ENCODE results near the gene ARHGEF4. TPM values are rescaled to one million over a fixed set of nuclear protein-coding genes. Genes with fewer than 3 reads are reported as not detected.

Gene ARHGEF4
- total RNA-seq, 1 experiment from 2014 or later: 26.6 TPM

DNA sequence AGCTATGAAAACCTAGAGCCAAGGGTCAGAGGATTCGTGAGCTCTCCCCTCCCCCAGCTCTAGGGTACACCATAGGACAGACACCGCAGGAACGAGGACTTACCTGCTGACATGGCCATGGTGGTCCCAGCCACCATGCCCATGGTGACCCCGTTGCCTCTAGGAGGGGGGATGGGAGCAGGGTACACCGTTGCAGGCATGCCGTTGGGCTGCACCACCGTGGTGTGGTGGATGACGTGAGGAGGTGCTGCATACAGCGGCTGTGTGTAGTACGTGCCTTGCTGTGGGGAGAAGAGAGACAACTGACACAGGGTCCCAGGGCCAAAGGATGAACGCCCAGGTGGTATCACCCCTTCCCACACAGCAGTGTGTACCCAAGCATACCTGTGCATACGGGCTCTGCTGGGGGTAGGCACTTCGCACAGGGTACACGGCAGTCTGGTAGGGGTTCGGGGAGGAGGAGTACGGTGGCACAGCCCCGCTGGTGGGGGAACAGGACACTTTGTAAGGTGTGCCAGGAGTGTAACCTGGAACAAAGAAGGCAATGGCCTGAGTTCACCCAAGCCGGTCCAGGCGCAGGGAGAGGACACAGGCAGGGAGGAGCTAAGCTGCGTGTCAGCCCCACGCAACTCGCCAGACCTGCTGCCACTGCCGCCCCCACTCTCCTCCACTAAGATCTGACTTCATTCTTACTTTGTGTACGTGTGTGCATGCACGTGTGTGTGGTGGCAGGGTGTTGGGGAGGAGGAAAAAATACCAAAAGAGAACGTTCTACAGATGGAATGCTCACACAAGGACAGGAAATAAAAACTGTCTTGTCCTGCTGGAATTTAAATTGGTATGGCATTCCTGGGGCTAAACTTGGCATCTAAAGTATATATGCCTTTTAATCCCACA, 218.7 kb downstream of the ARHGEF4 start:
- H3K4me2 ChIP-seq (ENCODE audit: low read length): no peak overlapping the region
- RAD21 ChIA-PET (ENCODE audit: low non-redundant PET in 1 of 2, low total read pairs in 2 of 2, uncharacterized antibody in 2 of 2, unreplicated experiment in 2 of 2): no interaction called here
- CTCF ChIA-PET: no interaction called here
- H3K27me3 ChIP-seq (ENCODE audit: insufficient read depth, low read length): no peaks in the 10 kb centered on the region
- no peak overlapping the region for H2AFZ ChIP-seq (ENCODE audit: low read depth, low read length, poor library complexity, severe bottlenecking)
- H4K20me1 ChIP-seq (ENCODE audit: insufficient read depth): peaks cover 9% of the 10 kb centered on the region; the same call in 1 of the 2 replicates
- no peaks in the 10 kb centered on the region for H3K9me2 ChIP-seq (ENCODE audit: insufficient read depth)
- H3K4me1 ChIP-seq (ENCODE audit: control insufficient read depth in 1 of 2, insufficient read depth in 2 of 2, low read length in 2 of 2): no peaks in the 10 kb centered on the region
- peaks cover 86% of the 10 kb centered on the region for H3K79me2 ChIP-seq (ENCODE audit: insufficient read depth, low read length)
- ATAC-seq (no peak), DNase-seq (ENCODE audit: low read depth, low spot score) (no peak)
- no peak overlapping the region for H3K4me3 ChIP-seq (replicated peaks in 1 of 2; ENCODE audit: low read depth in 1 of 2, low read length in 2 of 2)
- no peaks in the 10 kb centered on the region for H3K9me3 ChIP-seq (ENCODE audit: control insufficient read depth in 1 of 2, insufficient read depth in 1 of 2, low read depth in 1 of 2, low read length in 2 of 2)
- POLR2A ChIA-PET: no interaction called here
- no peak overlapping the region for H3K27ac ChIP-seq (ENCODE audit: low read depth, low read length)
- intact Hi-C loops (cut with micrococcal nuclease): no loop called here
- TF ChIP-seq EZH2phosphoT487 (IDR thresholded peaks at IDR 0.05; ENCODE audit: borderline replicate concordance): no peak
- TF ChIP-seq ATF3 (IDR thresholded peaks at IDR 0.05): no peak
- no peak for TF ChIP-seq POLR2A (IDR thresholded peaks at IDR 0.05; ENCODE audit: borderline replicate concordance, extremely low read depth, insufficient read depth, insufficient read length)
- TF ChIP-seq EGR1 (IDR thresholded peaks at IDR 0.05; ENCODE audit: low read depth): no peak
- TF ChIP-seq CEBPB (IDR thresholded peaks at IDR 0.05; ENCODE audit: low read depth): no peak
- TF ChIP-seq, protein P1, sequence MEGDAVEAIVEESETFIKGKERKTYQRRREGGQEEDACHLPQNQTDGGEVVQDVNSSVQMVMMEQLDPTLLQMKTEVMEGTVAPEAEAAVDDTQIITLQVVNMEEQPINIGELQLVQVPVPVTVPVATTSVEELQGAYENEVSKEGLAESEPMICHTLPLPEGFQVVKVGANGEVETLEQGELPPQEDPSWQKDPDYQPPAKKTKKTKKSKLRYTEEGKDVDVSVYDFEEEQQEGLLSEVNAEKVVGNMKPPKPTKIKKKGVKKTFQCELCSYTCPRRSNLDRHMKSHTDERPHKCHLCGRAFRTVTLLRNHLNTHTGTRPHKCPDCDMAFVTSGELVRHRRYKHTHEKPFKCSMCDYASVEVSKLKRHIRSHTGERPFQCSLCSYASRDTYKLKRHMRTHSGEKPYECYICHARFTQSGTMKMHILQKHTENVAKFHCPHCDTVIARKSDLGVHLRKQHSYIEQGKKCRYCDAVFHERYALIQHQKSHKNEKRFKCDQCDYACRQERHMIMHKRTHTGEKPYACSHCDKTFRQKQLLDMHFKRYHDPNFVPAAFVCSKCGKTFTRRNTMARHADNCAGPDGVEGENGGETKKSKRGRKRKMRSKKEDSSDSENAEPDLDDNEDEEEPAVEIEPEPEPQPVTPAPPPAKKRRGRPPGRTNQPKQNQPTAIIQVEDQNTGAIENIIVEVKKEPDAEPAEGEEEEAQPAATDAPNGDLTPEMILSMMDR (IDR thresholded peaks at IDR 0.05 in 2 of 3, conservative IDR thresholded peaks at IDR 0.05 in 1 of 3; ENCODE audit: borderline replicate concordance in 1 of 3, insufficient read depth in 1 of 3, low read depth in 2 of 3, low read length in 2 of 3): no peak
- no peak for TF ChIP-seq POLR2AphosphoS5 (IDR thresholded peaks at IDR 0.05; ENCODE audit: low read depth, low read length)
- no peak overlapping the region for H3K9ac ChIP-seq (ENCODE audit: low read length)
- no TSS peak for BruUV-seq (replicated peaks)
- peaks cover 44 to 46% of the 10 kb centered on the region in 2 experiments; a peak in 3 of 4 replicates for H3K36me3 ChIP-seq (ENCODE audit: control insufficient read depth in 1 of 2, insufficient read depth in 2 of 2, low read length in 2 of 2)

All from HCT116 (cell line).